ENCODE data around the gene POLR2E. TPM values are rescaled to one million over a fixed set of nuclear protein-coding genes. Genes with fewer than 3 reads are reported as not detected.

The POLR2E gene
- total and polyA plus RNA-seq, 4 donors: 51.8 to 211 (median 171) TPM

DNA sequence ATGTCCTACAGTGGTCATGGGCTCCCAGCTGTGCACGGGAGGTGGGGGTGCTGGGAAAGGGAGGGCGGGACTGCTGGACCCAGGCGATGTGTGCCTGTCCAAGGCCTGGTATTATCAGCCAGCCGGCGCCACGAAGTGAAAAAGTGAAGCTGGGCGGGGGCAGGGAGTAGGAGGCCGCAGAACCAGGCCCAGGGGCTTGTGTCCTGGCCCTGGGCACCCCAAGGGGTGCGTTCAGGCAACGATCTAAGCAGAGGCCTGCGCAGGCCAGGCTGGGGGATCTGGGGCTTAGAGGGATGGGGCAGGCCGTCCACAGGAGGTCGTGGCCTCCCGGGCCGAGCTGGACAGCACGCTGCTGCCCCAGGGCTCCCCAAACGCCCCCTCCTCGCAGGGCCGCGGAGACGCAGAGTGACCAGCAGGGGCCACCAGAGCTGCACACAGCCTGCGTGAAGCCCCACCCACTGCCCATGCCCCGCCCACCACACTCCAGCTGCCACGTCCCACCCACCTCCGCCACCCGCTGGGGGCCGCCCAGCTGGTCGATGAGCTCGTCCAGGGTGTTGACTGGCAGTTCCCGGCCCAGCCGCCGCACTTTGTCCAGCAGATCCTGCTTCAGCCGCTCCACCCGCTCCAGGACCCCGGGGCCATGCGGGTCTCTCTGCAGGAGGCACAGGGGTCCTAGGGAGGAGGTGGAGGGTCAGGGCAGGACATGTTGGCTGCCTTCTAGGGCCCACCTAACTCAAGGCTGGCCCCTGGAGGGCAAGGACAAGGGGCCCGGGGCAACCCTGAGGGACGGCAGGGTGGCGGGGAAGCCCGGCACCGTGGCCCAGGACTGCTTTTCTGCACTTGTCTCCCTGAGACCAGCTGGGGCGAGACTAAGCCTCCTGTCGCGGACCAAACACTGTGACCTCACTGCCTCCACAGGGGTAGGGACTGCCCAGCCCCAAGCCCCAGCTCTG is 18.1 kb upstream of the POLR2E start (continued):
- TF ChIP-seq, protein P1, sequence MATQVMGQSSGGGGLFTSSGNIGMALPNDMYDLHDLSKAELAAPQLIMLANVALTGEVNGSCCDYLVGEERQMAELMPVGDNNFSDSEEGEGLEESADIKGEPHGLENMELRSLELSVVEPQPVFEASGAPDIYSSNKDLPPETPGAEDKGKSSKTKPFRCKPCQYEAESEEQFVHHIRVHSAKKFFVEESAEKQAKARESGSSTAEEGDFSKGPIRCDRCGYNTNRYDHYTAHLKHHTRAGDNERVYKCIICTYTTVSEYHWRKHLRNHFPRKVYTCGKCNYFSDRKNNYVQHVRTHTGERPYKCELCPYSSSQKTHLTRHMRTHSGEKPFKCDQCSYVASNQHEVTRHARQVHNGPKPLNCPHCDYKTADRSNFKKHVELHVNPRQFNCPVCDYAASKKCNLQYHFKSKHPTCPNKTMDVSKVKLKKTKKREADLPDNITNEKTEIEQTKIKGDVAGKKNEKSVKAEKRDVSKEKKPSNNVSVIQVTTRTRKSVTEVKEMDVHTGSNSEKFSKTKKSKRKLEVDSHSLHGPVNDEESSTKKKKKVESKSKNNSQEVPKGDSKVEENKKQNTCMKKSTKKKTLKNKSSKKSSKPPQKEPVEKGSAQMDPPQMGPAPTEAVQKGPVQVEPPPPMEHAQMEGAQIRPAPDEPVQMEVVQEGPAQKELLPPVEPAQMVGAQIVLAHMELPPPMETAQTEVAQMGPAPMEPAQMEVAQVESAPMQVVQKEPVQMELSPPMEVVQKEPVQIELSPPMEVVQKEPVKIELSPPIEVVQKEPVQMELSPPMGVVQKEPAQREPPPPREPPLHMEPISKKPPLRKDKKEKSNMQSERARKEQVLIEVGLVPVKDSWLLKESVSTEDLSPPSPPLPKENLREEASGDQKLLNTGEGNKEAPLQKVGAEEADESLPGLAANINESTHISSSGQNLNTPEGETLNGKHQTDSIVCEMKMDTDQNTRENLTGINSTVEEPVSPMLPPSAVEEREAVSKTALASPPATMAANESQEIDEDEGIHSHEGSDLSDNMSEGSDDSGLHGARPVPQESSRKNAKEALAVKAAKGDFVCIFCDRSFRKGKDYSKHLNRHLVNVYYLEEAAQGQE (IDR thresholded peaks at IDR 0.05): peak; percentile 38
- TF ChIP-seq YY1 (IDR thresholded peaks at IDR 0.05): peak; percentile 30
- TF ChIP-seq JUND (IDR thresholded peaks at IDR 0.05): no peak
- TF ChIP-seq SP1 (IDR thresholded peaks at IDR 0.05): peak; percentile 74

DNA sequence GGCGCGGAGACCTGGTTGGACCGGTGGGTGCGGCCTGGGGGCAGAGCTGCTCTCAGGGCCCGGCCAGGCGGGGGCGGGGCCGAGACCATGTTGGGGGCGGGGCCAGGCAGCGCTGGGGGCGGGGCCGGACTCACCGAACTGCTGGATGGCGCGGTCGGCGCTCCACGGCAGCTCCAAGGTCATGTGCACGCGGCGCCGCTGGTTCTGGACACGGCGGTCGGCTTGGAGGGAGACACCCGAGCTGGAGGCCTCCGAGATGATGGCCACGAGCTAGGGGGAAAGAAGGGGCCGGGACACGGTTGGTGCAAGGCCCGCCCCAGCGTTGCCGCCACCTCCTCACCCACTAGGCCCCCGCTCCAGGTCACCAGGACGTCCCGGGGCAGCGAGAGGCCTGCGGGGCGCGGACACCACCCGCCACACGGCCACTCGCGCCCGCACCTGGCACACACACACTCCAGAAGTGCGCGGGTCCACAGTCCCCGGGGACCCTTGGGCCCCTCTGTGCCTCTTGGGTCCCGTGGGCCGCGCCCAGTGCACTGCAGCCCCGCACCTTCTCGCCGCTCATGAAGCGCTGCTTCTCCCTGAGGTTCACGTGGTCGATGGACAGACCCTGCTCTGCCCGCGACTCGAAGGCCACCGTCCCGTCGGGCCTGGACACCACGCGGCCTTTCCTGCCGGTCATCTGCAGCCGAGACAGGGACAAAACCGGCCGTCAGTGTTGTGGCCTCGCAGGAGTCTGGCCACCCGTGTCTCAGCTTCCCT is 17.3 kb upstream of the POLR2E start:
- Histone ChIP-seq H3K9ac (ENCODE audit: low read depth in 1 of 2, low read length in 2 of 2) (no peak overlapping the region), H3K36me3 (ENCODE audit: control insufficient read depth in 4 of 4, insufficient read depth in 3 of 4, low read depth in 1 of 4, low read length in 3 of 4) (peaks cover 5 to 54% (median 31%) of the 10 kb centered on the region in 4 donors), H3K4me3 (ENCODE audit: low read depth in 1 of 3, low read length in 3 of 3) (no peak overlapping the region), H3K9me3 (ENCODE audit: control insufficient read depth in 4 of 4, low read length in 3 of 4) (no peaks in the 10 kb centered on the region), H3K4me1 (ENCODE audit: control insufficient read depth in 4 of 4, insufficient read depth in 4 of 4, low read length in 3 of 4) (peaks cover 8 to 21% (median 18%) of the 10 kb centered on the region in 4 donors), H3K27me3 (ENCODE audit: control insufficient read depth in 4 of 4, insufficient read depth in 4 of 4, low read length in 3 of 4) (no peaks in the 10 kb centered on the region), H3K27ac (ENCODE audit: low read depth in 1 of 2, low read length in 2 of 2) (peak overlapping the region; percentile 34 to 81)
- DNase-seq (ENCODE audit: low spot score): no peak
- 75% methylated on average over 71 of the region's 71 CpGs for WGBS
- TF ChIP-seq RXRA (IDR thresholded peaks at IDR 0.05) (no peak), TAF1 (conservative IDR thresholded peaks at IDR 0.05) (no peak), HNF4G (IDR thresholded peaks at IDR 0.05) (no peak), HNF4A (conservative IDR thresholded peaks at IDR 0.05) (no peak), FOXA1 (IDR thresholded peaks at IDR 0.05) (no peak), FOXA2 (IDR thresholded peaks at IDR 0.05) (no peak)
- TF ChIP-seq, protein P1 (IDR thresholded peaks at IDR 0.05): no peak
- TF ChIP-seq, protein P2, sequence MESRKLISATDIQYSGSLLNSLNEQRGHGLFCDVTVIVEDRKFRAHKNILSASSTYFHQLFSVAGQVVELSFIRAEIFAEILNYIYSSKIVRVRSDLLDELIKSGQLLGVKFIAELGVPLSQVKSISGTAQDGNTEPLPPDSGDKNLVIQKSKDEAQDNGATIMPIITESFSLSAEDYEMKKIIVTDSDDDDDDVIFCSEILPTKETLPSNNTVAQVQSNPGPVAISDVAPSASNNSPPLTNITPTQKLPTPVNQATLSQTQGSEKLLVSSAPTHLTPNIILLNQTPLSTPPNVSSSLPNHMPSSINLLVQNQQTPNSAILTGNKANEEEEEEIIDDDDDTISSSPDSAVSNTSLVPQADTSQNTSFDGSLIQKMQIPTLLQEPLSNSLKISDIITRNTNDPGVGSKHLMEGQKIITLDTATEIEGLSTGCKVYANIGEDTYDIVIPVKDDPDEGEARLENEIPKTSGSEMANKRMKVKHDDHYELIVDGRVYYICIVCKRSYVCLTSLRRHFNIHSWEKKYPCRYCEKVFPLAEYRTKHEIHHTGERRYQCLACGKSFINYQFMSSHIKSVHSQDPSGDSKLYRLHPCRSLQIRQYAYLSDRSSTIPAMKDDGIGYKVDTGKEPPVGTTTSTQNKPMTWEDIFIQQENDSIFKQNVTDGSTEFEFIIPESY (IDR thresholded peaks at IDR 0.05): no peak
- TF ChIP-seq, protein P3, sequence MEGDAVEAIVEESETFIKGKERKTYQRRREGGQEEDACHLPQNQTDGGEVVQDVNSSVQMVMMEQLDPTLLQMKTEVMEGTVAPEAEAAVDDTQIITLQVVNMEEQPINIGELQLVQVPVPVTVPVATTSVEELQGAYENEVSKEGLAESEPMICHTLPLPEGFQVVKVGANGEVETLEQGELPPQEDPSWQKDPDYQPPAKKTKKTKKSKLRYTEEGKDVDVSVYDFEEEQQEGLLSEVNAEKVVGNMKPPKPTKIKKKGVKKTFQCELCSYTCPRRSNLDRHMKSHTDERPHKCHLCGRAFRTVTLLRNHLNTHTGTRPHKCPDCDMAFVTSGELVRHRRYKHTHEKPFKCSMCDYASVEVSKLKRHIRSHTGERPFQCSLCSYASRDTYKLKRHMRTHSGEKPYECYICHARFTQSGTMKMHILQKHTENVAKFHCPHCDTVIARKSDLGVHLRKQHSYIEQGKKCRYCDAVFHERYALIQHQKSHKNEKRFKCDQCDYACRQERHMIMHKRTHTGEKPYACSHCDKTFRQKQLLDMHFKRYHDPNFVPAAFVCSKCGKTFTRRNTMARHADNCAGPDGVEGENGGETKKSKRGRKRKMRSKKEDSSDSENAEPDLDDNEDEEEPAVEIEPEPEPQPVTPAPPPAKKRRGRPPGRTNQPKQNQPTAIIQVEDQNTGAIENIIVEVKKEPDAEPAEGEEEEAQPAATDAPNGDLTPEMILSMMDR (IDR thresholded peaks at IDR 0.05; ENCODE audit: low read depth, low read length, missing input control): no peak
